GM13977 (cell line): Measurements from ENCODE around the gene SETD2.

Source experiments
- DNase-seq: peaks from one replicate; pipeline ENCODE4 v3.0.0; 2012; ENCODE audit warnings: low spot score
- in situ Hi-C: fragments of 300-500 bp; cut with MboI; formaldehyde crosslinking; loops from one replicate; pipeline ENCODE4 v1.12.0; 2022; ENCODE audit warnings: low sequenced_read_pairs, low pct_unique_long_range_greater_than_20kb, mixed read lengths, inconsistent platforms; ENCODE audit not compliant: unreplicated experiment
- TF ChIP-seq, protein P1 (sequence below): IDR thresholded peaks from 2 replicates; pipeline ENCODE4 v1.5.1; 2012; ENCODE audit warnings: mild to moderate bottlenecking, control low read depth; ENCODE audit not compliant: insufficient read depth; ENCODE audit errors: extremely low read depth, missing control alignments

SETD2 gene

GRCh38 chr3:47016934-47017435 lies 146.9 kb downstream of the SETD2 start:
- in situ Hi-C loops: no loop called here
- TF ChIP-seq, protein P1, sequence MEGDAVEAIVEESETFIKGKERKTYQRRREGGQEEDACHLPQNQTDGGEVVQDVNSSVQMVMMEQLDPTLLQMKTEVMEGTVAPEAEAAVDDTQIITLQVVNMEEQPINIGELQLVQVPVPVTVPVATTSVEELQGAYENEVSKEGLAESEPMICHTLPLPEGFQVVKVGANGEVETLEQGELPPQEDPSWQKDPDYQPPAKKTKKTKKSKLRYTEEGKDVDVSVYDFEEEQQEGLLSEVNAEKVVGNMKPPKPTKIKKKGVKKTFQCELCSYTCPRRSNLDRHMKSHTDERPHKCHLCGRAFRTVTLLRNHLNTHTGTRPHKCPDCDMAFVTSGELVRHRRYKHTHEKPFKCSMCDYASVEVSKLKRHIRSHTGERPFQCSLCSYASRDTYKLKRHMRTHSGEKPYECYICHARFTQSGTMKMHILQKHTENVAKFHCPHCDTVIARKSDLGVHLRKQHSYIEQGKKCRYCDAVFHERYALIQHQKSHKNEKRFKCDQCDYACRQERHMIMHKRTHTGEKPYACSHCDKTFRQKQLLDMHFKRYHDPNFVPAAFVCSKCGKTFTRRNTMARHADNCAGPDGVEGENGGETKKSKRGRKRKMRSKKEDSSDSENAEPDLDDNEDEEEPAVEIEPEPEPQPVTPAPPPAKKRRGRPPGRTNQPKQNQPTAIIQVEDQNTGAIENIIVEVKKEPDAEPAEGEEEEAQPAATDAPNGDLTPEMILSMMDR: no peak
- DNase-seq: peak; percentile 41

- TF ChIP-seq, protein P1: no peak
- in situ Hi-C loops: no loop called here
- no peak for DNase-seq
Measured at GRCh38 chr3:47016086-47016933, 147.6 kb downstream of the SETD2 start.

DNA sequence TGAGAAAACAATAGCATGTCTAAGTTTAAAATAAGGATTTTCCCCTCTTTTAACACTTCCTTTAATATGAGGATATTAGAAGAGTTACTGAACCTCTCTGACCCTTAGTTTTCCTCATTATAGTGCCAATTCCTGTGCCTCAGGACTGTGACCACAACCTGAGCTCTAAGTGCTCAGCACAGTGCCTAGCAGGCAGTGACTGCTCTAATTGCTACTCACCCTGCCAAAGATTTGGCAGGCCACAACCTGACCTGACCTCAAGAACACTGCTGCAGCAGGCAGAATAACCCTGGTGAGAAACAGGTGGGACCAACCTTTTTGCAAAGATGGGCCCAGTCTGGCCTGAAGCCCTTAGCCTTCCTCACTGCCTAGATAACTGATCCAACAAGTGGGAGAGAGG lies 148.8 kb downstream of the SETD2 start:
- no peak for DNase-seq
- in situ Hi-C loops: no loop called here
- TF ChIP-seq, protein P1: no peak

DNA sequence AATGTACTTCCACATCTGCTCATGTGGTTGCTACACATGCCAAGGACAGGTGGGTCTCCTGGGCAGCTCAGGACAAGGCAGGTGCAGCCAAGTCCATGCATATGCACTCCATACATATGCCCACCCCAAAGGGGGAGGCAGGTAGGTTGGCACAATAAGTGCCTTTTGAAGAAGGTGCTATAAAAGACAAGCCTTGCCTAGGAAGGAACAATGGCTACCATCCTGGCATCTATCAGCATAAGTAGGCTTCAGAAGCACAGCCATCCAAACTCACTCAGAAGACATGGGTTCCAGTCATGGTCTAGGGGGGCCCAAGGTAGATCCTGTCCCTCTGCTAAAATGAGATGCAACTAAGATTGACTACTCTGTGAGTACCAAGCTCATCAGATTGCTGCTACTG lies 149.9 kb downstream of the SETD2 start:
- in situ Hi-C loops: no loop called here
- TF ChIP-seq, protein P1: no peak
- DNase-seq: no peak

DNA sequence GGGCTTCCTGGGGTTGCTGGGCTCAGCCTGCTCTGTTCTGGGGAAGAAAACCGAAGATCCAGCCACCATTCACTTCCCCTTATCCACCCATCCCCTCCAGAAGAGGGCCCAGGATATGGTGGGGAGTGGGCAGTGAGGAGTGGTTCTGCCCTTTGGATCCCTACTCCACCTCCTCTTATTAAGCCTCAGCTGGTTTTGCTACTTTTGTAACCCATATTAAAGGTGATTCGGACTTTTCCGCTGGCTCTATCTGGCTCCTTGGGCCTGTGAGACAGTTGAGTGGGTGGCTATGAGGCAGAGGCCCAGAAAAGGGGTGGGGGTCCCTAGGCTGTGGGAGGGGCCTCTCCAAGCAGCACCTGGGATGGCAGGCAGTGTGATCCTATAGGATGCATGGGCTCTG lies 150.7 kb downstream of the SETD2 start:
- TF ChIP-seq, protein P1: no peak
- in situ Hi-C loops: no loop called here
- DNase-seq: no peak

DNA sequence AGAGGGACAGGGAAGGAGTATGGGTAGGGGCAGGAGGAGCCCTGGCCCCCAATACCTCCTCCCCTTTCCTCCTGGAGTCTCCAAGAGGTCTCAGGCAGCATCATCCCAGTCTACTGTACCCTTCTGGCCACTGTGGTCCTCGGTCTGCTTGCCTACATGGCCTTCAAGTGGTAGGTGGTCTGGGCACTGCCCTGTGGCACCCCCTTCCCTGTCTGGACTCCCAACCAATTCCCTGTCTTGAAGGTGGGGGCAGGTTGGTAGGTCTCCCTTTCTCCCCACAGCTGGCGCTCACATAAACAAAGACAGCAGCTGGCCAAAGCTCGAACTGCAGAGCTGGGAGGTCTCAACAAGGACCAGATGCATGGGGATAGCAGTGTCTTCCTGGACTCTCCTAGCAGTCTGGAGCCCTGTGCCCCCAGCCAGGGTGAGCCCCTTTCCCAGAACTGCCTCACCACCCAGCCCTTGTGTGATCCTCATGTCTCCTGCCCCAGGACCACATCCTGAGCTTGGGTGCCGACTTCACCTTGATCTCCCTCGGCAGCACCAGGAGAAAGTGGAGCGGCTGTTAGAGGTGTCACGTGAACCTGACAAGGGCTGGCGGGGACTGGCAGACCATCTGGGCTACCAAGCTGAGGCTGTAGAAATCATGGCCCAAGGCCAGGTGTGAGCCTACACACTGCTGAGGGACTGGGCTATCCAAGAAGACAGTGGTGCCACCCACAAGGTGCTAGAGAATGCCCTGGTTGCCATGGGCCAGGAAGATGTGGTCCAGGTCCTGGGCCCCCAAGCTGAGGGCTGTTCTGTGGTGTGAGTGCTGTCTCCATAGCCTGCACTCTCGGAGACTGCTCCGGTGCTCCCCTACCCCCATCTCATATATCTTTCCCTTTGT lies 151.3 kb downstream of the SETD2 start:
- TF ChIP-seq, protein P1: no peak
- in situ Hi-C loops: no loop called here
- no peak for DNase-seq
